ENCODE data around the gene TFAM. TPM values are rescaled to one million over a fixed set of nuclear protein-coding genes. Genes with fewer than 3 reads are reported as not detected.

TFAM gene
- 64.2 and 74.8 TPM in 2 replicates for total RNA-seq
- long read RNA-seq, full-length matches to known transcripts = 39 of 54 reads
- long read RNA-seq, partial matches to known transcripts = 6 of 54 reads
- long read RNA-seq, other reads (novel, unspliced or antisense) = 9 of 54 reads

DNA sequence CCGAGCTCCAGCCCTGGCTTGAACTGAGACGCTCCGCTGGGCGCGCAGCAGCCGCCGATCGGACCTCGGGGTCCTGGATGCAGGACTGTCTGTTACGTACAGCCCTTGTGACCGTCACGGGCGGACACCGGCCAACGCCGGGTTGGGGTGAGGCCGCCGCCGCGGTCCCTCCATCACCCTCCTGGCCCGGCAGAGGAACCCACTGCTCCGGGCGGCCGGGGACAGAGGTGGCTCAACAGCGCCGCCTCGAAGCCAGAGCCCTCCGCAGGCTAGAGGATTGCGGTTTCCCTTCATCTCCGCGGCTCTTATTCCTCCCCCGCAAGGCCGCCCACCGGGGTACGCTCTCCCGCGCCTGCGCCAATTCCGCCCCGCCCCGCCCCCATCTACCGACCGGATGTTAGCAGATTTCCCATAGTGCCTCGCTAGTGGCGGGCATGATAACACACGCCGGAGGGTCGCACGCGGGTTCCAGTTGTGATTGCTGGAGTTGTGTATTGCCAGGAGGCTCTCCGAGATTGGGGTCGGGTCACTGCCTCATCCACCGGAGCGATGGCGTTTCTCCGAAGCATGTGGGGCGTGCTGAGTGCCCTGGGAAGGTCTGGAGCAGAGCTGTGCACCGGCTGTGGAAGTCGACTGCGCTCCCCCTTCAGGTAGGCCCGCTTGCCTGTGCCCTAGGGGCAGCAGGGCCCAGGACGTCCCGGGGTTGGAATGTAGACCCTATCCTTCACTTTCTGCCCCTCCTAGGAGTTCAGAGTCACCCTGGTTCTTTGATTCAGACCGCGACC, at the start of gene TFAM:
Gene TFAM (plus strand): TSS at position 412 of the 785 bp plus-strand sequence. CDS start 138 bp downstream, at position 550.
- TF ChIP-seq, protein P1, sequence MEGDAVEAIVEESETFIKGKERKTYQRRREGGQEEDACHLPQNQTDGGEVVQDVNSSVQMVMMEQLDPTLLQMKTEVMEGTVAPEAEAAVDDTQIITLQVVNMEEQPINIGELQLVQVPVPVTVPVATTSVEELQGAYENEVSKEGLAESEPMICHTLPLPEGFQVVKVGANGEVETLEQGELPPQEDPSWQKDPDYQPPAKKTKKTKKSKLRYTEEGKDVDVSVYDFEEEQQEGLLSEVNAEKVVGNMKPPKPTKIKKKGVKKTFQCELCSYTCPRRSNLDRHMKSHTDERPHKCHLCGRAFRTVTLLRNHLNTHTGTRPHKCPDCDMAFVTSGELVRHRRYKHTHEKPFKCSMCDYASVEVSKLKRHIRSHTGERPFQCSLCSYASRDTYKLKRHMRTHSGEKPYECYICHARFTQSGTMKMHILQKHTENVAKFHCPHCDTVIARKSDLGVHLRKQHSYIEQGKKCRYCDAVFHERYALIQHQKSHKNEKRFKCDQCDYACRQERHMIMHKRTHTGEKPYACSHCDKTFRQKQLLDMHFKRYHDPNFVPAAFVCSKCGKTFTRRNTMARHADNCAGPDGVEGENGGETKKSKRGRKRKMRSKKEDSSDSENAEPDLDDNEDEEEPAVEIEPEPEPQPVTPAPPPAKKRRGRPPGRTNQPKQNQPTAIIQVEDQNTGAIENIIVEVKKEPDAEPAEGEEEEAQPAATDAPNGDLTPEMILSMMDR (conservative IDR thresholded peaks at IDR 0.05) = peak; percentile 61
- H3K4me1 Mint-ChIP-seq = peaks cover 33% of the 10 kb centered on the region

DNA sequence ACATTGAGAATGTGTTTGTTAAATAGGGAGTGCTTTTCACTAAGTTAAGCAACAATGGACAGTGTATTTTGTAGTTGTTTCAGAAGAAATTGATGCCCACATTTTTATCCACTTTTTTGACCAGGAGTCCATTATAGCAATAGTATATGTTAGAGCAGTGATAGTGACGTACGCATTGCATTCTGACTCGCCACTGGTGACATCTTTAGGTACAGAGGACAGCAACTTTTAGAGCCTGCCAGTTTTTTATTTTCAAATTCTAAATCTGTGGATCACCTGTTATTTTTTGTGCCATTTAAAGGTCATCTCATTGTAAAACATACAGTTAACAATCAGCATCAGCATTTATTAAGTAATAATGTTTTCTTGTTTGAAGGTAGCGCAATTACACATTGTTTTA, 49.0 kb upstream of the TFAM start:
- H3K27me3 Mint-ChIP-seq (ENCODE audit: low read depth) = peaks cover 7% of the 10 kb centered on the region
- H3K36me3 Mint-ChIP-seq (ENCODE audit: low read depth) = no peaks in the 10 kb centered on the region
- DNase-seq (ENCODE audit: low read depth, low spot score) = no peak
- H3K4me3 Mint-ChIP-seq = peak overlapping the region; percentile 99
- H3K9me3 Mint-ChIP-seq = no peaks in the 10 kb centered on the region
- H3K4me1 Mint-ChIP-seq = peaks cover 24% of the 10 kb centered on the region
- no peak overlapping the region for H3K27ac Mint-ChIP-seq (ENCODE audit: unreplicated experiment)
- TF ChIP-seq, protein P1 (conservative IDR thresholded peaks at IDR 0.05) = no peak

More for the DNA sequence above, at the start of gene TFAM:
- Mint-ChIP-seq H3K36me3 (ENCODE audit: low read depth) (peaks cover 4% of the 10 kb centered on the region), H3K27me3 (ENCODE audit: low read depth) (no peaks in the 10 kb centered on the region), H3K4me3 (peak within 1 kb of the TSS; percentile 99), H3K9me3 (no peaks in the 10 kb centered on the region), H3K27ac (ENCODE audit: unreplicated experiment) (peak within 1 kb of the TSS; percentile 99)
- peak; percentile 95 for DNase-seq (ENCODE audit: low read depth, low spot score)

DNA sequence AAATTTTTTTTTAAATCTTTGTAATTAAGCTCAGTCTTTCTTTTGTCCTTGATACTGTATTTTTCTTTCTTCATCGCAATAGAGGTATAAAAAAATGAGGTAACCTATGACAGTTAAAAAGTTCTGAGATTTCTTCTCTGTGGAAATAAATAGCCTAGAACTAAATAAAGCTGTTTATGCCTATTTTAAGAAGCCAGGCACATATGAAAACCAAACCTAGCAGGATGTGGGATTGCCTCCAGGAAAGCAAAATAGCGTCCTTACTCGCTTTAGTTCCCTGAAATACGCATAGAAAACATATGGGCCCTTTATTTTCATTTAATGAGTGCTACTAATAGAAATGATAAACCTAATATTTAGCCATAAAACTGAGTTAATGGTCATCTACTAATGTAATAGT, 43.8 kb upstream of the TFAM start:
- Mint-ChIP-seq H3K4me3 (no peak overlapping the region), H3K27ac (ENCODE audit: unreplicated experiment) (no peak overlapping the region), H3K36me3 (ENCODE audit: low read depth) (peaks cover 3% of the 10 kb centered on the region), H3K9me3 (no peaks in the 10 kb centered on the region), H3K27me3 (ENCODE audit: low read depth) (no peaks in the 10 kb centered on the region), H3K4me1 (peaks cover 19% of the 10 kb centered on the region)
- TF ChIP-seq, protein P1 (conservative IDR thresholded peaks at IDR 0.05) = no peak
- no peak for DNase-seq (ENCODE audit: low read depth, low spot score)

DNA sequence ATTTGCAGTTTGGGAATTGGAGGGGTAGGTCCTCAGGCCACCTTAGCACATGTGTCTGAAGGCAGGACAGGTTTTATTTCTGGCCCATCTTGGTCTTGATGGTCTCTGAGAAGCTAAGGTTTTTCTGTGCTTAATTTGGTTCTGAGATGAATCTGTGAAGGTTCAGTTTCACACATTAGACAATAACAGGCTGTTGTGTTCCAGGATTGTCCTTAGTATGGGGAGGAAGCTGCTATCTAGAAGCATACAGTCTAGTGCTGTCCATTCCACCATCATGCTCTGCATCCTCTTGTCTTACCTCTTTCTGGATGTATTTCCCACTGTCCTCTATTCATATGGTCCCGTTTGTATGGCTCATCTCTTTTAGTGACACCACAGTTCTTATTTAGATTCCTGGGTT, 43.3 kb upstream of the TFAM start:
- Mint-ChIP-seq H3K4me1 (peaks cover 14% of the 10 kb centered on the region), H3K9me3 (no peaks in the 10 kb centered on the region), H3K4me3 (no peak overlapping the region), H3K27me3 (ENCODE audit: low read depth) (no peaks in the 10 kb centered on the region), H3K27ac (ENCODE audit: unreplicated experiment) (no peak overlapping the region), H3K36me3 (ENCODE audit: low read depth) (peaks cover 5% of the 10 kb centered on the region)
- DNase-seq (ENCODE audit: low read depth, low spot score) = no peak
- TF ChIP-seq, protein P1 (conservative IDR thresholded peaks at IDR 0.05) = no peak

DNA sequence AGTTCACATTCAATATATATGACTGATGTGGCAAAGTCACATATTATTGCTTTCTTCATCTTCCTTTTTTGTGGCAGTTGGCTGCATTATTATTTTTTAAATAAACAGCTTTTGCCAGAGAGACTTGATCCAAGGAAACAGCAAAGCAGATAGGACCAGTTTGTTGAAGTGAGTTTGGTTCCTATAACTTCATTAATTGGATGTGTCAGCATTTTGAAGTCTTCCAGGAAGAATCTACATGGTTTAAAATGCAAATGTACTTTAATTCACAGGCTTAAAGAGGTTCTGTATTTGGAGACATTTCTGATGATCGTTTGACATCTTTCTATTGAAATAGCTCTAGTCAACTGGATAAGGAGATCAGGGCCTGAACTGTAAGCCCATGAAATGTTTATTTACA, 37.2 kb upstream of the TFAM start:
- H3K4me3 Mint-ChIP-seq = no peak overlapping the region
- no peaks in the 10 kb centered on the region for H3K27me3 Mint-ChIP-seq (ENCODE audit: low read depth)
- H3K9me3 Mint-ChIP-seq = no peaks in the 10 kb centered on the region
- no peak for DNase-seq (ENCODE audit: low read depth, low spot score)
- TF ChIP-seq, protein P1 (conservative IDR thresholded peaks at IDR 0.05) = no peak
- H3K36me3 Mint-ChIP-seq (ENCODE audit: low read depth) = peaks cover 5% of the 10 kb centered on the region
- no peak overlapping the region for H3K27ac Mint-ChIP-seq (ENCODE audit: unreplicated experiment)
- H3K4me1 Mint-ChIP-seq = peaks cover 21% of the 10 kb centered on the region
